Keratinocyte (primary cell): Measurements from ENCODE around the gene SS18L1.

ENCODE experiments used
- EZH2 ChIP-seq: IDR thresholded peaks from one replicate; pipeline ENCODE4 v1.6.1; 2012; ENCODE audit warnings: inconsistent platforms, mild to moderate bottlenecking, low read length, moderate library complexity
- TF ChIP-seq, protein P1 (sequence below), 3 experiments: IDR thresholded peaks in 1 of 3; conservative IDR thresholded peaks in 1 of 3; optimal IDR thresholded peaks in 1 of 3; 2 replicates in 2 of 3; 3 replicates in 1 of 3; pipeline versions ENCODE3 to v1.5.1; 2011; ENCODE audit warnings: low read length in 3 of 3, mild to moderate bottlenecking in 3 of 3, moderate library complexity in 2 of 3, control low read depth in 1 of 3, inconsistent platforms in 1 of 3; ENCODE audit not compliant: insufficient read depth in 2 of 3; ENCODE audit errors: extremely low read depth in 1 of 3

DNA sequence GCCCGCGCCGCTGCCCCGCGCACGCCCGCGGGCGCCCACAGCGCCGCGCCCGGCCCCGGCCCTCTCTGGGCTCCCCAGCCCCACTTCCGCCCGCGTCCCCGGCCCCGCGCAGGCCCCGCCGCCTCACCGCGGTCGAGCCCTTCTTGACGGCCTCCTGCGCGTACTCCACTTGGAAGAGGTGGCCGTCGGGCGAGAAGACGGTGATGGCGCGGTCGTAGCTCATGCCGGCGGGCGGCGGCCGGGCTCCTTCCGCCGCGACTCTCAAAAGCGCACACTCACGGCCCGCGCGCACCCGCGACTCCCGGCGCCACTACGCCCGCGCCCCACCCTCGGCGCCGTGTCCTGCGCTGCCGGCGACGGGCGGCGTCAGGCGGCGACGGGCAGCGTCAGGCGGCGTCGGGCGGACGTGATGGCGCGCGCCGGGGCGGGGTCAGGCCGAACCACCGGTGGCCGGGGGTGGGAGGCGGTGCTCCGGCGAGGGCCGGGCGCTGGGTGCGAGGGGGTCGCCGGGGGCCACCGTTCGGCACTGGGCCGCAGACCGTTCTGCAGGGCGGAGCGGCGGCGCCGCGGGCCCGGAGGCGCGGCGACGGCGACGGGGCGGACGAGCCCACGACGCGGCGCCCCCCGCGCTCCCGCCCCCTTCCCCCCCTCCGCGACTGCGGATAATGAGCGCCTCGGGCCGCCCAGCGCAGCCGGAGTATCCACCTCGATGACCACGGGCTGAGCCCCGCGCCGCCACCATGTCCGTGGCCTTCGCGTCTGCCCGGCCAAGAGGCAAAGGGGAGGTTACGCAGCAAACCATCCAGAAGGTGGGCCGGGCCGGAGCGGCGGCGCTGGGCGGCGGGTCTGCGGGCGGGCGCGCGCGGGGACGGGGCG, at the start of gene SS18L1, which contains the start of gene PSMA7:
- TF ChIP-seq EZH2, result no peak
- TF ChIP-seq, protein P1, sequence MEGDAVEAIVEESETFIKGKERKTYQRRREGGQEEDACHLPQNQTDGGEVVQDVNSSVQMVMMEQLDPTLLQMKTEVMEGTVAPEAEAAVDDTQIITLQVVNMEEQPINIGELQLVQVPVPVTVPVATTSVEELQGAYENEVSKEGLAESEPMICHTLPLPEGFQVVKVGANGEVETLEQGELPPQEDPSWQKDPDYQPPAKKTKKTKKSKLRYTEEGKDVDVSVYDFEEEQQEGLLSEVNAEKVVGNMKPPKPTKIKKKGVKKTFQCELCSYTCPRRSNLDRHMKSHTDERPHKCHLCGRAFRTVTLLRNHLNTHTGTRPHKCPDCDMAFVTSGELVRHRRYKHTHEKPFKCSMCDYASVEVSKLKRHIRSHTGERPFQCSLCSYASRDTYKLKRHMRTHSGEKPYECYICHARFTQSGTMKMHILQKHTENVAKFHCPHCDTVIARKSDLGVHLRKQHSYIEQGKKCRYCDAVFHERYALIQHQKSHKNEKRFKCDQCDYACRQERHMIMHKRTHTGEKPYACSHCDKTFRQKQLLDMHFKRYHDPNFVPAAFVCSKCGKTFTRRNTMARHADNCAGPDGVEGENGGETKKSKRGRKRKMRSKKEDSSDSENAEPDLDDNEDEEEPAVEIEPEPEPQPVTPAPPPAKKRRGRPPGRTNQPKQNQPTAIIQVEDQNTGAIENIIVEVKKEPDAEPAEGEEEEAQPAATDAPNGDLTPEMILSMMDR (optimal IDR thresholded peaks at IDR 0.05 in 1 of 3, IDR thresholded peaks at IDR 0.05 in 1 of 3, conservative IDR thresholded peaks at IDR 0.05 in 1 of 3; ENCODE audit: extremely low read depth in 1 of 3, insufficient read depth in 2 of 3, low read length in 3 of 3), result no peak
